NCI-H1417 (cell line): ENCODE results near the gene AKAIN1.

Source experiments
- DNase-seq, 3 experiments: peaks; one replicate each; lab custom pipeline; 2025; lab: John Stamatoyannopoulos, UW

AKAIN1 gene

DNA sequence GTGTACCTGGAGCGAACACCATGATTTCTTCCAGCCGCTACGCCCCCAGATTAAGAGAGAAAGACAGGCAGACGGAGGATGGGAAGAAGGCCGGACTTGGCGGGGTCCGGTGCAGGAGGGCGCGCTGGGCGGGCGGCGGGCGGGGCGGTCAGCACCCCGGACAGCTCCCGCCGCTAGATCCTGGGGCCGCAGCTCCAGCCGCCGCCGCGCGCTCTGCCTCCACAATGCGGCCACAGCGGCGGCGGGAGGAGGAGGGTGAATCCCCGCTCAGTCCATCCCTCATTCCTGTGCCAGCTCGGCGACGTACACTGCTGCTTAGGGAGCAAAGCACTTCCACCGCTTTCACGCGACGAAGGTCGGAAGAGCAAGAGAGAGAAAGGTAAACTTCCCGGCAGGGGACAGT lies at the start of gene AKAIN1:
Gene AKAIN1, minus strand, starts transcription at position 226 of the 403 bp plus-strand sequence. Its CDS starts 204 bp downstream, at position 22.
- DNase-seq = peak; percentile 2 to 44 (median 6)

DNA sequence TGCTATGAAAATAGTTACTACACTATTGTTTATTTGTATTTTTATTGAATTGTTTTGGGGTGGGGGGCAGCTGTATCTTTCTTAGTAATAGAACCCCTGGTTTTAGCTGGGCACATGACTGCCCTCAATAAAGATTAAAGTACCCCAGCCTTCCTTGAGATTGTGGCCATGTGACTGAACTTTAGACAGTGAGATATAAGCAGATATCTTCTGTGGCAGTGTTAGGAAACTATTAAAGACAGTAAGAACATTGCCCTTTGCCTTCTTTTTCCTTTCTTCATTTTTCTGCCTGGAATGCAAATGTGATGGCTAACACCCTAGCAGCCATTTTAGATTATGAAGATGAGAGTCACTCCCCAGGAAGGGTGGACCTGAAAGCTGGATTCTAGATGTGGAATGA lies 47.9 kb upstream of the AKAIN1 start:
- no peak for DNase-seq

DNA sequence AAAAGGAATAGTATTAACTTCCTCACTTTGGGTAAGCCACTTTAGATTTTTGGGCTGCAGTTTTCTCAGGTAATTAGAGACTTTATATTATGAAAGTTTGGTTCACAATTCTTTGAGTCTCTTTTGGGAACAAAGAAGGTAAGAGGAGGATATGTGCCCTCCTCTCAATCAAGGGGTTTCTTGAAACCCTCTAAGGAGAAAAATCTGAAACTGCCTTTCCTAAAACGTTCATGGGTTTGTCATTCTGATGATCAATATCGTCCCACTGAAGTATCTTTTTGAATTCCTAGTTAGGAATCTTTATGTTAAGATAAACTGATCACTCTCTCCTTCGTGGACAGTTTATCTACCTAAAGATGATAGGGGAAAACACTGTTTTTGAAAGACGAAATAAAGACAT lies 42.4 kb upstream of the AKAIN1 start:
- no peak for DNase-seq

GRCh38 chr18:5238371-5238976 lies 41.4 kb upstream of the AKAIN1 start:
- no peak for DNase-seq

GRCh38 chr18:5237723-5238370 lies 40.8 kb upstream of the AKAIN1 start:
- peak; percentile 90 to 99 (median 97) for DNase-seq

DNA sequence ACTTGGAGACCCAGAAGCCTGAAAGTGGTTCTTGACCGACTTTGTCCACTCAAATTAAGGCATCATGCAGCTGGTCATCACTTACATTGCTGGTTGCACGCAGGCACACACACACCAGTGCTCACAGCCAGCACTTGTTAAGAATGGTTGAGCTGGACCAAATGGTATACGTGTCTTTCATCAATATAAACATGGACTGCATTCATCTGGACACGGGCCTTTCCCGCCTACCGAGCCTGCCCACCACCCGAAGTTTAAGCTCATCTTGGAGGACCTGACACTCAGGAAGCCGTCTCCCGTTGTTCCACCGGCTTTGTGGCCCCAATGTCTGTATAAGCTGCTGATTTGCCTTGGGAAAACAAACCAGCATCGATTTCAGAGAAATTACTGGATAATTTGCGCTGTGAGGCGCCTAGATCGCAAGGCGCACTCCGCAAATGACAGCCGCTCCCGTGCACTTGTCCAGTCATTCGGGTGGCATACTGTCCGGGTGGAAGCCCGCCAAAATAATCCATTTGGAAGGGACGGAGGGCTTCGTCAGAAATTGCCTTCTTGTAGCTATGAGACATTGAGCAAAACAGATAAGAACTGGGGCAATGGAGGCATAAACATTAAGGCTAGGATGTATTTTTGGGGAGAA lies 40.1 kb upstream of the AKAIN1 start:
- DNase-seq = peak; percentile 30 to 95 (median 91)

DNA sequence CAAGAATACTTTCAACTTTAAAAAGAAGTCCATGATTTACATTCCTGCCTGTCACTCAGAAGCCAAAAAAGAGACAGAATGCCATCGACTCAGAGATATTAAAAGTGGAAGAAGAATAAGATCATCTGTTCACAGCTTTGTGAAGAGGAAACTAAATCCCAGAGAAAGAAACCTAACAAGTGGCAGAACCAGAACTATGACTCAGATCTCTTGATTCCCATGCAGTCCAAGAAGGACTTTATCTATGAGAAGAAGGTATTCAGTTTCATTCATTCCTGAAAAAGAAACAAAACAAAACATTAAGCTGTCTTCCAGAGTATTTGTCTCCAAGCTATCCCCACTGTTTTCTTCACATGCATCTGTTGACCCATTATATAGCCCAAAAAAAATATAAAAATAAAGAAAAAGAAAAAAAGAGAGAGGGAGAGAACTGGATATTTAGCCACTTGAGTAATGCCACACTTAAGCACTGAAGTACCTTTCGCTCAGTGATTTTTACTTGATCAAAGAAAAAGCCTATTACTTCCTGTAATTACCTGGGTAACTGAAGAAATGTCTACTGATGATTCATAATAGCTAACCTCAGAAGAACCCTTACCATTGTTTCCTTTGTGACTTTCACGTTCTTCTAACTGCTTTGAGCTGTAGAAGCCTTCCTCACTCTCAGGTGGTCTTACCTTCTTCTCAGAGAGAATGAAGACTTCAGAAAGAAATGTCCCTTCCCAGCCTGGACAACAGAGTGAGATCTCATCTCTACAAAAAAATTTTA lies 17.7 kb upstream of the AKAIN1 start:
- no peak for DNase-seq

GRCh38 chr18:5207471-5208150 lies 10.6 kb upstream of the AKAIN1 start:
- DNase-seq = no peak

- no peak for DNase-seq
These were observed 1.3 kb upstream of the AKAIN1 start for GRCh38 chr18:5198311-5198710.

DNA sequence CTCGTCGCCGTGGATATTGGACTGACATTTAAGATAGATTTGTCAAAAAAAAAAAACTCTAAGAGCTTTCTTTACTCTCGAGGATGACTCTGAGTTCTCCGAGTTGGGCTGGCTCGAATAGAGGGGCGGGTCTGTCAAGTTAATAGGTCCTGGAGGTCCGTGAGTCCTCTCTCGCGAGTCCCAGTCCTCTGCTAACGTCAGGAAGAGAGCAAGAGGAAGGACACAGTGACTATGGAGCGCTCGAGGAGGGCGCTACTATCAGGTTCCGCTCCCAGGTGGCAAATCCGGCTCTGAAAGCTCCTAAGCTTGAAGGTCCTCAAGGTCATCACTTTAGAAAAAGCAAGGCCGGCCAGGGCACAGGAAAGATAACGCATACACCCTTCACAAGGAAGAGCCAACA lies 404 bp upstream of the AKAIN1 start:
- no peak for DNase-seq

- DNase-seq = no peak
These were observed 615 bp downstream of the AKAIN1 start for GRCh38 chr18:5196253-5197031.

DNA sequence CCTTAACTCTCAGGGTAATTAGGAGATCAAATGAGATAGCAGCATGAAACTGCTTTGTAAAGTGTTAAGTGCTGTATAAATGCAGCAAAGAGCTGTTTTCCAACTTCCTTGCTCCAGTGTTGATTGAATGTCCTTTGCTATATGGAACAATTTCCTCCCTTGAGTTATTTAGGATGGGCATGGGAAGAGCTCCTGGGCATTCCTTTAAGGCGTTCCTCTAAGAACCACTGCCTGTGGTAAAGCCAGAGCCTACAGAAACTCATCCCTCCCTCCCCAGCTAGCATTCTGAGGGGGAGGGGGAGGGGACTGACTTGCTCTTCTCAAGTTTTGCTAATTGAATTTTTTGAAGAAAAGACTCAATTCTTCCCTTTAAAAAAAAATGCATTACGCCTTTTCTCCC lies 1.4 kb downstream of the AKAIN1 start:
- no peak for DNase-seq

GRCh38 chr18:5180254-5180653 lies 16.8 kb downstream of the AKAIN1 start:
- no peak for DNase-seq

DNA sequence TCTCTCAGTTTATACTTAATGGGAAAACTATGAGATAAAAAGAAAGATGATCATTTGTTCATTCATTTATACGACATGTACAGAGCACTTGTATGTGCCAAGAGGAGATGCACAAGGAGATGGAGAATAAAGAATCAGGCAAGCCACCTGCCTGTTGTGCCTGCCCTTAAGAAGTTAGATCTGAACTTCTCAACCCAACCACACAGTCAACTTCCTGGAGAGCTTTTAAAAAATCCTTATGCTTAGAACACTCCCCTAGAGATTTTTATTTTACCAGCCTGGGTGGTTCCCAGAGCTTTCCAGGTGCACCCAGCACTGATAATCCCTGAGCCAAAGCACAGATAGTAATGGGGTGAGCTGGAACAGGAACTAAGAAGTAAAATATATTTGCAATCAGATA lies 18.5 kb downstream of the AKAIN1 start:
- no peak for DNase-seq

DNA sequence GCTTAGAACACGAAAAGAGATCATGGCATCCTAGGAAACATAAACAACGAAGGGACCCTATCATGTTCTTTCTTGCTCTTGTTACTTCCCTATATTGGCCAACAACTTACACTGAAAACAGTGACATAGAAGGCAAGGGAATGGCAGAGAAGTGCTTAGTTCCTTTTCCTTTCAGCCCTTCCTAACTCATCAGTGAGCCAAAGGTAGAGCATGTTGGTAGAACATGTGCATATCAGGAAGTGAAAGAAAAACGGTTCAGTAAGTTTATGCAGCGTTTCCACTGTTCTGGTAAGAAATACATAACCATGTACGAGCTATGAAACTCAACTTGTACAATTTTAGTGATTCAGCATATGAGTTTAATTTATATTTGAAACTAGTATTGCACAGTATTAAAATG lies 21.7 kb downstream of the AKAIN1 start:
- DNase-seq = no peak

DNA sequence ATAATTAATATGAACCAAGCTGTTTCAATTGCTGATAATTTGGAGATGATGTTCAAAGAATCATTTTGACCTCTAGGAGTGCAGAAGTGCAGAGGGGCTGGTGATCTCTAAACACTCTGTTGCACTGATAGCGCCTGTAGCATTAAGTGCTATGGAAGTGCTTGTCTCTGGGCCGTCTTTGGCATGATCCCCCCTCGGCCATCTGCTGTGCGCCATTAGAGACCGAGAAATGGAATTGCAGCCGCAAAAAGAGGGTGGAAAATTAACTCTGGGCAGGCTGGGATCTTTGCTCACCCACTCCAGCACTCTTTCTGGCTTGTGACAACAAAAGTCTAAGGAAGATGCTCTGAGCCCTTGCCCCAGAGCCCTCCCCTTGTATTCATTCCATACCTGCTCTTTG lies 23.4 kb downstream of the AKAIN1 start:
- no peak for DNase-seq

- DNase-seq = no peak
These were observed 23.8 kb downstream of the AKAIN1 start for GRCh38 chr18:5173236-5173635.

DNA sequence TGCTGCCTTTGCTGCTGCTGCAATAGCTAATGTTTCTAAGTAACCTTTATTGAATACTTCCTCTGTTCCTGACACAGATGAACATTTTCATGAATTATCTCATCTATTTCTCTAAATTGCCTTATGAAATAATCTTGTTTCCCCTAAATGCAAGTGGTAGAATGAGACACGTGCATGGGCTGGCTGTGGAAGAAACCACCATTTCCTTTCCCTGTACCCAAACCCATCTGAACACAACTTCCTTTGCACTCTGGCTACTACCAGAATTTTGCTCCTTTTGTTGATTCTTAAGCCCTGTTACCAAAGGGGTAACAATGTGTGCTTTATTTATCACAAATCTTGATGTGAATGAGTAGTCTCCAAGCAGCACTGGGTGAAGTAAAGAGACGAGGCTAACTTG lies 29.2 kb downstream of the AKAIN1 start:
- DNase-seq = no peak

DNA sequence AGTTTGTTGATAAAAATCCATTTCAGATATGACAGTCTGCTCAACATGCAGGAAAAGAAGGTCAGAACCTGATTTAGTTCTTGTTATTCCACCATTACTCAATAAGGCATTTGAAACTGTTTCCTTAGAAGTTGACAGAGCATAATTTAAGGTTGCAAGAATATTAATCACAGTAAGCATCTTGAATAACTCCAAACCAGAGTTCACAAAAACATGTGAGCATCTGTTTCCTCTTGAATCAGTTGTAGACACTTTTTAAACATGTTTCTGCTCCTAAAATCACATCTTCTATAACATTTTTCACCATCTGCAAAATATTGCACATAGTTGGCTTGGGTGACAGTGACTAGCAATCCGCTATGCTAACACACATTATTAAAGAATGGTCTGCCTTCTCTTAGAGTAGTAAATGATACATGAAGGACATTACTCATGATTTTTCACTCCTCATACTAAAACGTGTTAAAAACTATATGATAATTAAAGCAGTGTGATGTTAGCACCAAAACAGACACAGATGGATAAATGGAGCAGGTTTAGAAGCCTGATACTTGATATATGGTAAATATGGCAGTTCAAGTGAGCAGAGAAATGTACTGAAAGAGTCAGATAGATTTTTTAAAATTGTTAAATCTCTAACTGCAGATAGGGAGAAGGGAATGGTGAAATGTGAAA lies 30.3 kb downstream of the AKAIN1 start:
- no peak for DNase-seq

- no peak for DNase-seq
These were observed 32.2 kb downstream of the AKAIN1 start for GRCh38 chr18:5164903-5165302.

DNA sequence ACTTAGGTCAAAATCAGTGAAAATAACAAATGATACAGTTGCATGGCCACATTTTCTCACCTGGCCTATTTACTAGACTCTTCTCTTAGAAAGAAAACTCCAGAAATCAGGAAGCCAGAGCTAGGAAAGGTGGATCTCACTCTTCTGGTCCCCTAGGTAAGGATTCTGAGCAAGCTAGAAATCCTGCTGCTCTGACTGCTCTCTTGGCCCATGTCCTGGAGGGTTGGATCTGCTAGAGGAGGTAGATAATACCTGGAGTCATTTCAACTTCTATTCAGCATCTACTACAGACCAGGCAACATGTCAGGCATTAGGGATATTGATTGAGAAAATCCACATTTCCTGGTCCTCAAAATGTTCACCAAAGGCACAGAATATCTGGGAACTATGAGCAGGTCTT lies 34.9 kb downstream of the AKAIN1 start:
- no peak for DNase-seq
